Lower lobe of right lung (tissue), 2 donors: Measurements from ENCODE around the gene FXYD6. TPM values are rescaled to one million over a fixed set of nuclear protein-coding genes. Genes with fewer than 3 reads are reported as not detected.

Source experiments
- ATAC-seq, 2 donors: fragments of 200-7000 bp; cut with Tn5 transposase; one replicate each; pipeline ENCODE4 v1.9.1; 2020 to 2022; ENCODE audit warnings: mild to moderate bottlenecking in 2 of 2, moderate library complexity in 2 of 2
- DNase-seq: peaks from one replicate; pipeline ENCODE4 v3.0.0-alpha.2; 2020
- H3K27ac ChIP-seq: fragments of 200-600 bp; one replicate; pipeline ENCODE4 v1.8.0; 2022
- H3K27me3 ChIP-seq: fragments of 200-600 bp; one replicate; pipeline ENCODE4 v1.8.0; 2022; ENCODE audit warnings: low read depth
- H3K36me3 ChIP-seq: fragments of 200-600 bp; one replicate; pipeline ENCODE4 v1.8.0; 2022; ENCODE audit warnings: mild to moderate bottlenecking
- H3K4me1 ChIP-seq: fragments of 200-600 bp; one replicate; pipeline ENCODE4 v1.8.0; 2022
- H3K4me3 ChIP-seq: fragments of 200-600 bp; one replicate; pipeline ENCODE4 v1.8.0; 2022; ENCODE audit warnings: mild to moderate bottlenecking
- H3K9me3 ChIP-seq: fragments of 200-600 bp; one replicate; pipeline ENCODE4 v1.8.0; 2022
- intact Hi-C: fragments of 100-400 bp; cut with DNase I; formaldehyde crosslinking; loops from one replicate; pipeline ENCODE4 v1.11.0; 2022
- total RNA-seq: library from RNA; stranded (reverse); fragmentation: NEBNext Ultra II Directional; extraction: Animal tissue kit (Norgen Biotek cat#: 25700); gene quantifications from one replicate; pipeline ENCODE4 v1.2.1, GENCODE V29; 2021
- TF ChIP-seq, protein P1 (sequence below): fragments of 200-600 bp; IDR thresholded peaks from one replicate; pipeline ENCODE4 v1.8.0; 2022; ENCODE audit warnings: antibody characterized with exemption, mild to moderate bottlenecking
- donor health status: DM: no; HTN: yes; CAD: no; lungs with severe emphysema.

Gene FXYD6
- total RNA-seq, 1 donor from 2014 or later, result 61.2 TPM

DNA sequence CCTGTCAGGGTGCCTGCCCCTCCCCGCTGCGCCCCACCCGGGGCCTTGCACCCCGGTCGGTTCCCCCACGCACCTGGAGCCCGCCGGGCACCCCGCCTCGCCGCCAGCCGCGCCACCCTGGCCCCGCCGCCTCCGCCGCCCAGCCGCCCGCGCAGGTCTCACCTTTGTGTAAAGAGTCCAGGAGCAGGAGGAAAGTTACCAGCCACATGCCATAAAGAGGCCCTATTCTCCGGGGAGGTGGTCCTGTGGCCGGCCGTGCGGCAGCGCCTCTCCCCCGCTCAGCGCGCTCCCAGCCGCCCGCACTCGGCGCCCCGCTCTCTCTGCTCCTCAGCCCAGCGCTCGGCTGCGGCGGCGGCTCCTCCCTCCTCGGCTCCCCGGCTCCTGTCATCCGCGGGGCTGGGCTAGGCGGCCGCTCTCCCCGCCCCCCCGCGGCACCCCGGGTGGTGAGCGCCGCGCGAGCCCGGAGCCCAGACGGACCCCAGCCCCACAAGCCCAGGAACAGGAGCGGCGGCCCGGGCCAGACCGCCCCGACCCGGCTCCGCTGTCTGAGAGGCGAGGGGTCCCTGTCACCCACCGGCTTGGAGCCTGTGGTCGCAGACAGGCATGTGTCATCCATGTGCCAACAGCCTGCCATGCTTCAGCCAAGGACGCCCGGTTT, 79.5 kb downstream of the FXYD6 start, which contains the start of gene DSCAML1:
DSCAML1 (minus strand) TSS at position 345 of the 658 bp plus-strand sequence; CDS start at position 208, 137 bp downstream.
- peaks cover 50% of the 10 kb centered on the region for H3K27me3 ChIP-seq
- H3K4me1 ChIP-seq, result peaks cover 17% of the 10 kb centered on the region
- H3K27ac ChIP-seq, result no peak within 1 kb of the TSS
- no peaks in the 10 kb centered on the region for H3K36me3 ChIP-seq
- TF ChIP-seq, protein P1, sequence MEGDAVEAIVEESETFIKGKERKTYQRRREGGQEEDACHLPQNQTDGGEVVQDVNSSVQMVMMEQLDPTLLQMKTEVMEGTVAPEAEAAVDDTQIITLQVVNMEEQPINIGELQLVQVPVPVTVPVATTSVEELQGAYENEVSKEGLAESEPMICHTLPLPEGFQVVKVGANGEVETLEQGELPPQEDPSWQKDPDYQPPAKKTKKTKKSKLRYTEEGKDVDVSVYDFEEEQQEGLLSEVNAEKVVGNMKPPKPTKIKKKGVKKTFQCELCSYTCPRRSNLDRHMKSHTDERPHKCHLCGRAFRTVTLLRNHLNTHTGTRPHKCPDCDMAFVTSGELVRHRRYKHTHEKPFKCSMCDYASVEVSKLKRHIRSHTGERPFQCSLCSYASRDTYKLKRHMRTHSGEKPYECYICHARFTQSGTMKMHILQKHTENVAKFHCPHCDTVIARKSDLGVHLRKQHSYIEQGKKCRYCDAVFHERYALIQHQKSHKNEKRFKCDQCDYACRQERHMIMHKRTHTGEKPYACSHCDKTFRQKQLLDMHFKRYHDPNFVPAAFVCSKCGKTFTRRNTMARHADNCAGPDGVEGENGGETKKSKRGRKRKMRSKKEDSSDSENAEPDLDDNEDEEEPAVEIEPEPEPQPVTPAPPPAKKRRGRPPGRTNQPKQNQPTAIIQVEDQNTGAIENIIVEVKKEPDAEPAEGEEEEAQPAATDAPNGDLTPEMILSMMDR, result no peak
- peak; percentile 32 to 63 for ATAC-seq
- intact Hi-C loops, result no loop called here
- peak within 1 kb of the TSS; percentile 37 for H3K4me3 ChIP-seq
- DNase-seq, result no peak
- H3K9me3 ChIP-seq, result no peaks in the 10 kb centered on the region

DNA sequence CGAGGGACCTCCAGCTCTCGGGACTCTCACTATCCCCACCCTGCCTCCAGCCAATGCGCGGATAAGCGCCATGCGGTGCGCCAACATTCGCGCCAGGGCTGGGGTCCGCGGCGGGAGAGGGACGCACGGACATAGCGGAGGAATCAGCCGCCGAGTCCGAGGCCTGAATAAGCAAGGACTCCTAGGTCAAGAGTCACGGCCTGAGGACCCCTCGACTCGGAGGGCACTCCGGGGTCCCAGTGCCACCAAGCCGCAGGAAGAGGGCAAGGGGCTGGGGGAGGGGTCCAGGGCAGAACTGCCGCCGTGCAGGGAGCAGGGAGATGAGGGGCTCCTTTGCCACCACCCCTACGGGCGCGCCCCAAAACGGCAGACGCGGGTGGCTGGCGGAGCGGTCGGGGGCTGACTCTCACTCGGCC, 80.0 kb downstream of the FXYD6 start:
- H3K27ac ChIP-seq, result no peak overlapping the region
- TF ChIP-seq, protein P1, result no peak
- ATAC-seq (no peak), DNase-seq (no peak)
- H3K27me3 ChIP-seq, result peaks cover 50% of the 10 kb centered on the region
- no peaks in the 10 kb centered on the region for H3K36me3 ChIP-seq
- intact Hi-C loops, result no loop called here
- peak overlapping the region; percentile 37 for H3K4me3 ChIP-seq
- no peaks in the 10 kb centered on the region for H3K9me3 ChIP-seq
- H3K4me1 ChIP-seq, result peaks cover 17% of the 10 kb centered on the region

DNA sequence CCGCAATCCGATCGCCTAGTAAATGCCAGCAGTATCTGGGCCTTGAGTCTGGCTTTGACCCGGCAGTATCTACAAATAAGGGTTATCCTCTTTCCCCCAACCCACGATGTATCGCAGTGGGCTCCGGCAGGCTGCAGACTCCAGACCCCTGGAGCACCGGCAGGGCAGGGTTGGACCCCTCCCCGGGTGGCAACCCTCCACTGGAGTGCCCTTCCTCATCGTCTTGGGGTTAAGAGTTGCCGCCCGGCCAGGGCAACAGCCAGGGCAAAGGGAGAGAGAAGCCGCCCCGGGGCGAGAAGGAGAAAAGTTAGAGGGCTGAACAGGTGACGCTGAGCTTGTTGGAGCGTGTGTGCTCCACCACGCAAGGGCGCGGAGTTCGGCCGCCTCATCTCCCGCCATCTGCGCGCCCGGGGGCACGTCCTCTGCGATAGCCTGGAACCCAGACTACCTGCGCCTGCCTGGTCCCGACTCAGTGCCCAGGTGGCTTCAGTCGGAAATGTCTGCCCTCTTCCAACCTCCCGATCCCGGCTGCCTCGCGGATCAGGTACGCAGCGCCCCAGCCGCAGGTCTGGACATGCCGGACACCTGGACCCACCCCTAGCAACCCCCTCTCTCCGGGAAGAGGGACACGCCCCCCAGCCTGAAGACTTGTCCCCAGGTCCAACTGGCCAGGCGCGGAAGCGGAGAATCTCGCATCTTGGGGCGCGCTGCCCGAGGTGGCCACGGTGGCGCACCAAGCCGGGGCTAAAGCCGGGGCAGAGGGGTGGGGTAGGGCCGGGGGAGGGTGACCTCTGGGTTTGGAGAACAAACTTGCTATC, 80.6 kb downstream of the FXYD6 start:
- DNase-seq, result no peak

GRCh38 chr11:117794772-117795629, 81.5 kb downstream of the FXYD6 start:
- DNase-seq, result no peak
- Histone ChIP-seq H3K4me3 (no peak overlapping the region), H3K36me3 (no peaks in the 10 kb centered on the region), H3K4me1 (peaks cover 17% of the 10 kb centered on the region), H3K27me3 (peaks cover 50% of the 10 kb centered on the region), H3K9me3 (no peaks in the 10 kb centered on the region), H3K27ac (no peak overlapping the region)
- no peak for ATAC-seq
- intact Hi-C loops, result no loop called here
- TF ChIP-seq, protein P1, result no peak

More for the DNA sequence above, 80.6 kb downstream of the FXYD6 start:
- intact Hi-C loops, result no loop called here
- no peak overlapping the region for H3K27ac ChIP-seq
- H3K4me3 ChIP-seq, result peak overlapping the region; percentile 37
- H3K27me3 ChIP-seq, result peaks cover 50% of the 10 kb centered on the region
- H3K36me3 ChIP-seq, result no peaks in the 10 kb centered on the region
- H3K4me1 ChIP-seq, result peaks cover 17% of the 10 kb centered on the region
- no peaks in the 10 kb centered on the region for H3K9me3 ChIP-seq
- TF ChIP-seq, protein P1, result no peak
- peak in 1 of 2 donors; percentile 9 for ATAC-seq

GRCh38 chr11:117794135-117794534, 82.3 kb downstream of the FXYD6 start:
- ATAC-seq, result no peak
- no peak for DNase-seq
- intact Hi-C loops, result no loop called here
- Histone ChIP-seq H3K27ac (no peak overlapping the region), H3K4me3 (no peak overlapping the region), H3K9me3 (no peaks in the 10 kb centered on the region), H3K36me3 (no peaks in the 10 kb centered on the region), H3K27me3 (peaks cover 50% of the 10 kb centered on the region), H3K4me1 (peaks cover 17% of the 10 kb centered on the region)
- TF ChIP-seq, protein P1, result no peak
